Osteoblast (primary cell): ENCODE data around the gene GALNT9. TPM values are rescaled to one million over a fixed set of nuclear protein-coding genes. Genes with fewer than 3 reads are reported as not detected.

Experiments
- DNase-seq: peaks from one replicate; pipeline ENCODE4 v3.0.0; 2011; ENCODE audit warnings: low spot score, mixed read lengths; ENCODE audit not compliant: insufficient read length; ENCODE audit errors: missing footprints
- H2AFZ ChIP-seq: 2 replicates; pipeline ENCODE4 v1.6.0; 2011; ENCODE audit warnings: mild to moderate bottlenecking, low read length
- H3K27ac ChIP-seq: 2 replicates; pipeline ENCODE4 v1.5.1; 2011; ENCODE audit warnings: mild to moderate bottlenecking, low read depth, low read length, moderate library complexity
- H3K27me3 ChIP-seq: 2 replicates; pipeline ENCODE4 v1.6.0; 2012; ENCODE audit warnings: mild to moderate bottlenecking, control low read depth, inconsistent platforms, low read length, moderate library complexity; ENCODE audit not compliant: insufficient read depth
- H3K36me3 ChIP-seq: 2 replicates; pipeline ENCODE4 v1.5.1; 2011; ENCODE audit warnings: mild to moderate bottlenecking, low read length, control low read depth, moderate library complexity; ENCODE audit not compliant: insufficient read depth
- H3K4me1 ChIP-seq: 2 replicates; pipeline ENCODE4 v1.5.1; 2011; ENCODE audit warnings: mild to moderate bottlenecking, low read length, control low read depth, moderate library complexity; ENCODE audit not compliant: insufficient read depth
- H3K4me2 ChIP-seq: 2 replicates; pipeline ENCODE4 v1.6.0; 2011; ENCODE audit warnings: mild to moderate bottlenecking, low read length; ENCODE audit not compliant: insufficient read depth
- H3K4me3 ChIP-seq: fragments of 200-600 bp; sonication (generic); 3 replicates; pipeline ENCODE4 v1.5.1; 2012; ENCODE audit warnings: mild to moderate bottlenecking, low read length, inconsistent platforms; ENCODE audit not compliant: insufficient read depth
- H3K79me2 ChIP-seq: 2 replicates; pipeline ENCODE4 v1.6.0; 2012; ENCODE audit warnings: mild to moderate bottlenecking, low read length, control low read depth, inconsistent platforms; ENCODE audit not compliant: insufficient read depth
- H3K9me3 ChIP-seq: 2 replicates; pipeline ENCODE4 v1.5.1; 2011; ENCODE audit warnings: low read depth, low read length, control low read depth
- H4K20me1 ChIP-seq: 2 replicates; pipeline ENCODE4 v1.6.0; 2012; ENCODE audit warnings: mild to moderate bottlenecking, low read length, control low read depth; ENCODE audit not compliant: insufficient read depth
- CTCF ChIP-seq: IDR thresholded peaks from 2 replicates; pipeline ENCODE4 v1.5.1; 2011; ENCODE audit warnings: mild to moderate bottlenecking, low read depth, low read length, moderate library complexity; ENCODE audit errors: extremely low read depth
- total RNA-seq: library from RNA; depleted of rRNA; stranded (reverse); fragments of >200 nt; gene quantifications from 2 replicates; pipeline ENCODE4 v1.2.3, GENCODE V29; 2012

GALNT9 gene
- total RNA-seq, 1 donor = 0.36 TPM

- Histone ChIP-seq H3K4me3 (peak overlapping the region; percentile 46), H3K4me1 (peaks cover 14% of the 10 kb centered on the region), H2AFZ (no peak overlapping the region), H4K20me1 (no peaks in the 10 kb centered on the region), H3K79me2 (no peaks in the 10 kb centered on the region), H3K4me2 (peak overlapping the region; percentile 56), H3K27ac (no peak overlapping the region), H3K27me3 (no peaks in the 10 kb centered on the region), H3K9me3 (no peaks in the 10 kb centered on the region), H3K36me3 (no peaks in the 10 kb centered on the region)
- no peak for DNase-seq
- TF ChIP-seq CTCF = no peak
Observed at GRCh38 chr12:132163041-132163910, 166.1 kb downstream of the GALNT9 start.

- Histone ChIP-seq H3K27ac (no peak overlapping the region), H3K4me3 (peak overlapping the region; percentile 46), H2AFZ (no peak overlapping the region), H4K20me1 (no peaks in the 10 kb centered on the region), H3K4me1 (peaks cover 14% of the 10 kb centered on the region), H3K79me2 (no peaks in the 10 kb centered on the region), H3K9me3 (no peaks in the 10 kb centered on the region), H3K27me3 (no peaks in the 10 kb centered on the region), H3K36me3 (peaks cover 6% of the 10 kb centered on the region), H3K4me2 (peak overlapping the region; percentile 56)
- TF ChIP-seq CTCF = no peak
- DNase-seq = peak; percentile 99
Observed at GRCh38 chr12:132162508-132163031, 166.8 kb downstream of the GALNT9 start.

GRCh38 chr12:132161796-132162507 is 167.4 kb downstream of the GALNT9 start:
- no peak for DNase-seq
- H3K27ac ChIP-seq = no peak overlapping the region
- peaks cover 14% of the 10 kb centered on the region for H3K4me1 ChIP-seq
- peaks cover 12% of the 10 kb centered on the region for H3K36me3 ChIP-seq
- peak overlapping the region; percentile 26 for H3K4me3 ChIP-seq
- no peaks in the 10 kb centered on the region for H3K79me2 ChIP-seq
- H3K4me2 ChIP-seq = peak overlapping the region; percentile 56
- no peaks in the 10 kb centered on the region for H4K20me1 ChIP-seq
- no peak for TF ChIP-seq CTCF
- H3K9me3 ChIP-seq = no peaks in the 10 kb centered on the region
- no peaks in the 10 kb centered on the region for H3K27me3 ChIP-seq
- no peak overlapping the region for H2AFZ ChIP-seq
